Stomach smooth muscle (tissue), 2 donors: Measurements from ENCODE around the gene PEX14.

Source experiments
- H3K27ac ChIP-seq: one replicate; pipeline ENCODE4 v1.7.0; 2013; ENCODE audit warnings: mild to moderate bottlenecking, low read length, inconsistent platforms
- H3K27me3 ChIP-seq, 2 donors: one replicate each; pipeline ENCODE4 v1.7.0; 2013; ENCODE audit warnings: low read length in 2 of 2; ENCODE audit not compliant: insufficient read depth in 2 of 2, control insufficient read depth in 1 of 2
- H3K36me3 ChIP-seq, 2 donors: one replicate each; pipeline ENCODE4 v1.7.0; 2013; ENCODE audit warnings: low read length in 2 of 2; ENCODE audit not compliant: control insufficient read depth in 2 of 2, insufficient read depth in 2 of 2
- H3K4me1 ChIP-seq: one replicate; pipeline ENCODE4 v1.7.0; 2013; ENCODE audit warnings: low read length; ENCODE audit not compliant: control insufficient read depth, insufficient read depth
- H3K4me3 ChIP-seq, 2 donors: one replicate each; pipeline ENCODE4 v1.7.0; 2013; ENCODE audit warnings: low read length in 2 of 2
- H3K9ac ChIP-seq, 2 donors: one replicate each; pipeline ENCODE4 v1.7.0; 2013; ENCODE audit warnings: low read length in 2 of 2, mild to moderate bottlenecking in 1 of 2
- H3K9me3 ChIP-seq, 2 donors: one replicate each; pipeline ENCODE4 v1.7.0; 2013; ENCODE audit warnings: low read length in 2 of 2; ENCODE audit not compliant: control insufficient read depth in 2 of 2
- donor health status: healthy.
- donor health status: Pancreatic carcinoma.

Gene PEX14

GRCh38 chr1:10508511-10508951, 33.8 kb downstream of the PEX14 start:
- no peak overlapping the region for H3K27ac ChIP-seq
- H3K36me3 ChIP-seq: no peaks in the 10 kb centered on the region
- H3K9me3 ChIP-seq: no peaks in the 10 kb centered on the region
- H3K9ac ChIP-seq: no peak overlapping the region
- H3K4me1 ChIP-seq: peaks cover 28% of the 10 kb centered on the region
- no peaks in the 10 kb centered on the region for H3K27me3 ChIP-seq
- H3K4me3 ChIP-seq: no peak overlapping the region

- Histone ChIP-seq H3K27ac (peak overlapping the region; percentile 46), H3K9me3 (no peaks in the 10 kb centered on the region), H3K4me1 (peaks cover 42% of the 10 kb centered on the region), H3K36me3 (no peaks in the 10 kb centered on the region), H3K4me3 (no peak overlapping the region), H3K27me3 (no peaks in the 10 kb centered on the region), H3K9ac (no peak overlapping the region)
Observed at GRCh38 chr1:10509809-10510509, 35.2 kb downstream of the PEX14 start.

GRCh38 chr1:10510520-10511493, 36.1 kb downstream of the PEX14 start:
- H3K4me1 ChIP-seq: peaks cover 49% of the 10 kb centered on the region
- no peak overlapping the region for H3K9ac ChIP-seq
- H3K27me3 ChIP-seq: no peaks in the 10 kb centered on the region
- H3K4me3 ChIP-seq: peak overlapping the region in 1 of 2 donors; percentile 29
- no peaks in the 10 kb centered on the region for H3K9me3 ChIP-seq
- peak overlapping the region; percentile 46 for H3K27ac ChIP-seq
- H3K36me3 ChIP-seq: no peaks in the 10 kb centered on the region

- Histone ChIP-seq H3K9me3 (no peaks in the 10 kb centered on the region), H3K27ac (no peak overlapping the region), H3K4me3 (no peak overlapping the region), H3K27me3 (no peaks in the 10 kb centered on the region), H3K36me3 (no peaks in the 10 kb centered on the region), H3K4me1 (peaks cover 55% of the 10 kb centered on the region), H3K9ac (peak overlapping the region in 1 of 2 donors; percentile 13)
Observed at GRCh38 chr1:10511494-10511885, 36.7 kb downstream of the PEX14 start.

GRCh38 chr1:10513199-10513598, 38.4 kb downstream of the PEX14 start:
- H3K27me3 ChIP-seq: no peaks in the 10 kb centered on the region
- H3K9ac ChIP-seq: peak overlapping the region in 1 of 2 donors; percentile 31
- no peaks in the 10 kb centered on the region for H3K36me3 ChIP-seq
- H3K4me1 ChIP-seq: peaks cover 55% of the 10 kb centered on the region
- H3K9me3 ChIP-seq: no peaks in the 10 kb centered on the region
- H3K27ac ChIP-seq: peak overlapping the region; percentile 12
- H3K4me3 ChIP-seq: peak overlapping the region in 1 of 2 donors; percentile 17

- Histone ChIP-seq H3K4me1 (peaks cover 66% of the 10 kb centered on the region), H3K27ac (no peak overlapping the region), H3K27me3 (no peaks in the 10 kb centered on the region), H3K9ac (peak overlapping the region; percentile 6 to 22), H3K4me3 (no peak overlapping the region), H3K9me3 (no peaks in the 10 kb centered on the region), H3K36me3 (no peaks in the 10 kb centered on the region)
Observed at GRCh38 chr1:10514490-10515235, 39.9 kb downstream of the PEX14 start.

GRCh38 chr1:10515301-10515975, 40.7 kb downstream of the PEX14 start:
- Histone ChIP-seq H3K9me3 (no peaks in the 10 kb centered on the region), H3K4me3 (no peak overlapping the region), H3K36me3 (no peaks in the 10 kb centered on the region), H3K4me1 (peaks cover 60% of the 10 kb centered on the region), H3K27me3 (no peaks in the 10 kb centered on the region), H3K27ac (peak overlapping the region; percentile 24), H3K9ac (peak overlapping the region; percentile 27 to 29)

GRCh38 chr1:10515976-10516750, 41.4 kb downstream of the PEX14 start:
- H3K9ac ChIP-seq: peak overlapping the region; percentile 27 to 29
- no peaks in the 10 kb centered on the region for H3K9me3 ChIP-seq
- peak overlapping the region; percentile 24 for H3K27ac ChIP-seq
- H3K27me3 ChIP-seq: no peaks in the 10 kb centered on the region
- H3K36me3 ChIP-seq: no peaks in the 10 kb centered on the region
- no peak overlapping the region for H3K4me3 ChIP-seq
- peaks cover 54% of the 10 kb centered on the region for H3K4me1 ChIP-seq

- Histone ChIP-seq H3K27me3 (no peaks in the 10 kb centered on the region), H3K36me3 (no peaks in the 10 kb centered on the region), H3K27ac (no peak overlapping the region), H3K4me1 (peaks cover 51% of the 10 kb centered on the region), H3K9me3 (no peaks in the 10 kb centered on the region), H3K9ac (no peak overlapping the region), H3K4me3 (no peak overlapping the region)
Observed at GRCh38 chr1:10516925-10517676, 42.4 kb downstream of the PEX14 start.
